C4-2B (cell line): ENCODE measurements around the gene TOP3B.

ENCODE experiments used
- CTCF ChIP-seq: fragments of 450-650 bp; conservative IDR thresholded peaks from 2 replicates; pipeline ENCODE4 v1.5.1; 2017; ENCODE audit warnings: mild to moderate bottlenecking
- ZFX ChIP-seq: fragments of 450-650 bp; IDR thresholded peaks from 2 replicates; pipeline ENCODE4 v1.6.1; 2017

GRCh38 chr22:21961127-21961867 is 21.3 kb downstream of the TOP3B start:
- no peak for TF ChIP-seq CTCF
- TF ChIP-seq ZFX, result no peak
